Uterus (tissue), 2 donors: ENCODE results near the gene MALT1.

Source experiments
- POLR2A ChIP-seq, 2 donors: fragments of 450-650 bp; IDR thresholded peaks; one replicate each; pipeline ENCODE4 v1.6.1; 2016; ENCODE audit warnings: antibody characterized with exemption in 2 of 2, mild to moderate bottlenecking in 1 of 2, moderate library complexity in 1 of 2
- TF ChIP-seq, protein P1 (sequence below), 4 experiments: fragments of 200-600 bp in 2 of 4; fragments of 450-650 bp in 2 of 4; sonication (generic) in 2 of 4; IDR thresholded peaks; one replicate each; pipeline ENCODE4 v1.5.1; 2016 to 2019; ENCODE audit warnings: antibody characterized with exemption in 4 of 4, mild to moderate bottlenecking in 2 of 4, moderate library complexity in 1 of 4

DNA sequence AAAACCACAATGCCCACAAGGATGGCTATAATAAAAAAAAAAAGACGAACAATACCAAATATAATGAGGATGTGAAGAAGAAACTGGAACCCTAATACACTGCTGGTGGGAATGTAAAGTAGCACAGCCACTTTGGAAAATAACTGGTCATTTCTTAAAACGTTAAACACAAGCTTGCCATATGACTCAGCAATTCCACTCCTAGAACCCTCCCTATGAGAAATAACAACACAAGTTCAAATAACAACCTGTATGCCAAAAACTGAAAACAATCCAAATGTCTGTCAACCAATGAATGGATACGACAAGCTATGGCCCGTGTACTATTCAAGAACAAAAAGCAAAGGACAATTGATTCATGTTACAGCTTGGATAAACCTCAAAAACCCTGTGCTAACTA is 35.4 kb upstream of the MALT1 start:
- TF ChIP-seq, protein P1, sequence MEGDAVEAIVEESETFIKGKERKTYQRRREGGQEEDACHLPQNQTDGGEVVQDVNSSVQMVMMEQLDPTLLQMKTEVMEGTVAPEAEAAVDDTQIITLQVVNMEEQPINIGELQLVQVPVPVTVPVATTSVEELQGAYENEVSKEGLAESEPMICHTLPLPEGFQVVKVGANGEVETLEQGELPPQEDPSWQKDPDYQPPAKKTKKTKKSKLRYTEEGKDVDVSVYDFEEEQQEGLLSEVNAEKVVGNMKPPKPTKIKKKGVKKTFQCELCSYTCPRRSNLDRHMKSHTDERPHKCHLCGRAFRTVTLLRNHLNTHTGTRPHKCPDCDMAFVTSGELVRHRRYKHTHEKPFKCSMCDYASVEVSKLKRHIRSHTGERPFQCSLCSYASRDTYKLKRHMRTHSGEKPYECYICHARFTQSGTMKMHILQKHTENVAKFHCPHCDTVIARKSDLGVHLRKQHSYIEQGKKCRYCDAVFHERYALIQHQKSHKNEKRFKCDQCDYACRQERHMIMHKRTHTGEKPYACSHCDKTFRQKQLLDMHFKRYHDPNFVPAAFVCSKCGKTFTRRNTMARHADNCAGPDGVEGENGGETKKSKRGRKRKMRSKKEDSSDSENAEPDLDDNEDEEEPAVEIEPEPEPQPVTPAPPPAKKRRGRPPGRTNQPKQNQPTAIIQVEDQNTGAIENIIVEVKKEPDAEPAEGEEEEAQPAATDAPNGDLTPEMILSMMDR (IDR thresholded peaks at IDR 0.05), result no peak
- TF ChIP-seq POLR2A (IDR thresholded peaks at IDR 0.05), result no peak
